ENCODE results near the gene PTPRN. TPM values are rescaled to one million over a fixed set of nuclear protein-coding genes. Genes with fewer than 3 reads are reported as not detected.
"Not testable (repeated sequence)": the region's sequence is repeated elsewhere in the genome, so short reads cannot be mapped to it uniquely, and the experiment has no call there.

The PTPRN gene
- total RNA-seq, 1 donor from 2014 or later = 1.3 TPM

DNA sequence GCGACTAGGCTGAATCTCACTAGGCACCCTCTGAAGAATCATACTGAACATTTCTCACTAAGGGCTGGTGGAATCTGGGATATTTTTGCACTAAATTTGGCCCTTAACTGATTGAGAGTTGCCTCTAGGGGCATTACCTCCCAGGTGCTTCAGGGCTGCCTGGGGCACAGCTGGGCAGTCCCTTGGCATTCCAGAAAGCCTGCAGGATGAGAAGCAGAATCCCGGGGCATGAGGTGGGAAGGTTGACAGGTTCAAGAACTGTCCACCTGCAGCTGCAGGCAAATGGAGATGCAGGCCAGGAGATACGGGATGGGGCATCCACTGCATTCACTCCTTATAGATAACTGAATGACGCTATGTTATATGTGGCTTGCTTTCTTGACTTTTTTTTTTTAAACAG is 15.9 kb upstream of the PTPRN start:
- H3K4me3 ChIP-seq (ENCODE audit: low read depth, low read length) = no peak overlapping the region
- peaks cover 5% of the 10 kb centered on the region for H3K27me3 ChIP-seq (ENCODE audit: control insufficient read depth, insufficient read depth, low read length)
- FAIRE-seq (no peak), DNase-seq (ENCODE audit: low read depth) (no peak)
- no peak for TF ChIP-seq CTCF (IDR thresholded peaks at IDR 0.05; ENCODE audit: insufficient read depth, low read length, severe bottlenecking)
- no peaks in the 10 kb centered on the region for H3K36me3 ChIP-seq (ENCODE audit: control insufficient read depth, insufficient read depth, low read length)

- no peak for TF ChIP-seq CTCF (IDR thresholded peaks at IDR 0.05; ENCODE audit: insufficient read depth, low read length, severe bottlenecking)
- no peak for FAIRE-seq
- no peak overlapping the region for H3K4me3 ChIP-seq (ENCODE audit: low read depth, low read length)
- H3K27me3 ChIP-seq (ENCODE audit: control insufficient read depth, insufficient read depth, low read length) = peaks cover 1% of the 10 kb centered on the region
- DNase-seq (ENCODE audit: low read depth) = no peak
- H3K36me3 ChIP-seq (ENCODE audit: control insufficient read depth, insufficient read depth, low read length) = no peaks in the 10 kb centered on the region
Observed at GRCh38 chr2:219323434-219323833, 14.2 kb upstream of the PTPRN start.

DNA sequence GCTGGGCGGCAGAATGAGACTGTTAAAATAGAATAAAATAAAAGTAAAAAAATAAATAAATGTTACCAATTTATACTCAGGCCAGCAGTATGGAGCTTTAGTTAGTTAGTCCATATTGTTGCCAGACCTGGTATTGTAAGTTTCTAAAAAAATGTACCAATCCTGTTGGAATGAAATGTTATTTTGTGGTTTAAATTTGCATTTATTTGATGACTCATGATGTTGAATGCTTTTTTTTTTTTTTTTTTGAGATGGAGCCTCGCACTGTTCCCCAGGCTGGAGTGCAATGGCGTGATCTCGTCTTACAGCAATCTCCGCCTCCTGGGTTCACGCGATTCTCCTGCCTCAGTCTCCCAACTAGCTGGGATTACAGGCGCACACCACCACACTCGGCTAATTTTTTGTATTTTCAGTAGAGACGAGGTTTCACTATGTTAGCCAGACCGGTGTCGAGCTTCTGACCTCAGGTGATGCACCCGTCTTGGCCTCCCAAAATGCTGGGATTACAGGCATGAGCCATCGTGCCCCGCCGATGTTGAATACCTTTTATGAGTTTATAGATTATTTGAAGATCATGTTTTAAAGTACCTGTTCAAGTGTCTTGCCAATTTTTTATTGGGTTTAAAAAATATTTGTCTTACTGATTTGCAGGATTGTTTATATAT is 5.7 kb upstream of the PTPRN start:
- DNase-seq (ENCODE audit: low read depth) (no peak), FAIRE-seq (no peak)
- Histone ChIP-seq H3K4me3 (ENCODE audit: low read depth, low read length) (no peak overlapping the region), H3K27me3 (ENCODE audit: control insufficient read depth, insufficient read depth, low read length) (peaks cover 4% of the 10 kb centered on the region), H3K36me3 (ENCODE audit: control insufficient read depth, insufficient read depth, low read length) (no peaks in the 10 kb centered on the region)
- no peak for TF ChIP-seq CTCF (IDR thresholded peaks at IDR 0.05; ENCODE audit: insufficient read depth, low read length, severe bottlenecking)

DNA sequence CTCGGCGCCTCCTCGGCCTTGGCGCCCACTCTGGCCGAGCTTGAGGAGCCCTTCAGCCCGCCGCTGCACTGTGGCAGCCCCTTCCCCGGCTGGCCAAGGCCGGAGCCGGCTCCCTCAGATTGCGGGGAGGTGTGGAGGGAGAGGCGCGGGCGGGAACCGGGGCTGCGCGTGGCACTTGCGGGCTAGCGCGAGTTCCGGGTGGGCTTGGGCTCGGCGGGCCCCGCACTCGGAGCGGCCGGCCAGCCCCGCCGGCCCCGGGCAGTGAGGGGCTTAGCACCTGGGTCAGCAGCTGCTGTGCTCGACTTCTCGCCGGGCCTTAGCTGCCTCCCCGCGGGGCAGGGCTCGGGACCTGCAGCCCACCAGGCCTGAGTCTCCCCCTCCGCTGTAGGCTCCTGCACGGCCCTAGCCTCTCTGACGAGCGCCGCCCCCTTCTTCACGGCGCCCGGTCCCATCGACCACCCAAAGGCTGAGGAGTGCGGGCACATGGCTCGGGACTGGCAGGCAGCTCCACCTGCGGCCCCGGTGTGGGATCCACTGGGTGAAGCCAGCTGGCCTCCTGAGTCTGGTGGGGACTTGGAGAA is 3.6 kb upstream of the PTPRN start:
- not testable (repeated sequence) for DNase-seq (ENCODE audit: low read depth); H3K4me3 ChIP-seq (ENCODE audit: low read depth, low read length); FAIRE-seq; H3K36me3 ChIP-seq (ENCODE audit: control insufficient read depth, insufficient read depth, low read length)
- H3K27me3 ChIP-seq (ENCODE audit: control insufficient read depth, insufficient read depth, low read length) = peaks cover 16% of the 10 kb centered on the region

DNA sequence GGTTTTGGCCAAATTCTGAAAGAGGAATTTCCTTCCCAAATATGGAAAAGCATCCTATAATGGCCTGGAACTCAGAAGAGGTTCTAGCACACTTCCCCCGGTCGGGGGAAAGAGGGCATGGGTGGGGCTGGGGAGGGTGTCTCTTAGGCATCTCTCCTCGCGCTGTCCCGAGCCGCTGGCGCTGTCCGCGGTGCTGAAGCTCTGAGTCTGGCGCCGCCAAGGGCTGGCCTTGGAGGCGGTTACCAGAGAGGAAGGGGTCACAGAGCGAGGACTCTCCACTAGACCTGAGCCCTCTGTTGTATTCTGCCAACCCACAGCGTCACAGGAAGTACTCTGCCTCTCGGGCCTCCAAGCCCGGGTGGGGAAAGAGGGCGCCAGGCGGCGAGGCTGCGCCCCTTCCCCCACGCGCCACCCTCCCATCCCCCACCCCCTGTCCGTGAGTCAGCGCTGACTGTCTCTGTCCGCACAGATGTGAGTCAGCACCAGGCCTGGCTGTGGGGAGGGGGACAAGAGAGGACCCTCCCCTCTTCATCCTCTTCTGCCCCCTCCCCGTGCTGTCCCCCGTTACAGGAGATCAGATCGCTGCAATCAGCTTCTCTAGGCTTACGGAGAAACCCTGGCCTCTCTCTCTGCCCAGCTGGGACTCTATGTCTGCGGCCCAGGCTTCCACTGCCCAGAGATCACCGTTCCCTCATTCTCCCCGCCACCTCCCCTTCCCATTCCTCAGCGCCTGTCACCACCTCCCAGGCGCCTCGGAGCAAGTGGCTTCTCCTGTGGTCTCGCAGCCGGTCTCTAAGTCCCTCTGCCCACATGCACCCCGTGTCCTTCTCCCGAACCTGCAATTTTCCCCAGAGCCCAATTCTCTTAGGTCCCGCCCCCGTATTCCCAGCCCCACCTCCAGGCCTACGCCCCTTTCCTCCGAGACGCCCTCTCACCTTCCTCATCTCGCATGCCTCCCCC is 779 bp downstream of the PTPRN start:
- FAIRE-seq (no peak), DNase-seq (ENCODE audit: low read depth) (peak; percentile 41)
- no peaks in the 10 kb centered on the region for H3K36me3 ChIP-seq (ENCODE audit: control insufficient read depth, insufficient read depth, low read length)
- TF ChIP-seq CTCF (IDR thresholded peaks at IDR 0.05; ENCODE audit: insufficient read depth, low read length, severe bottlenecking) = no peak
- no peak overlapping the region for H3K4me3 ChIP-seq (ENCODE audit: low read depth, low read length)
- H3K27me3 ChIP-seq (ENCODE audit: control insufficient read depth, insufficient read depth, low read length) = peaks cover 17% of the 10 kb centered on the region

GRCh38 chr2:219306047-219306446 is 3.2 kb downstream of the PTPRN start:
- no peak for TF ChIP-seq CTCF (IDR thresholded peaks at IDR 0.05; ENCODE audit: insufficient read depth, low read length, severe bottlenecking)
- Histone ChIP-seq H3K4me3 (ENCODE audit: low read depth, low read length) (no peak overlapping the region), H3K36me3 (ENCODE audit: control insufficient read depth, insufficient read depth, low read length) (no peaks in the 10 kb centered on the region), H3K27me3 (ENCODE audit: control insufficient read depth, insufficient read depth, low read length) (peaks cover 20% of the 10 kb centered on the region)
- no peak for FAIRE-seq
- DNase-seq (ENCODE audit: low read depth) = no peak

Measured in bronchial epithelial cell (primary cell).